WTC11 (cell line): ENCODE data around the gene TAPBPL. TPM values are rescaled to one million over a fixed set of nuclear protein-coding genes. Genes with fewer than 3 reads are reported as not detected.
A peak's percentile ranks its signal among the peaks of the same experiment; 100 is the strongest.

Experiments used
- ARID4B ChIP-seq: sonication (generic); formaldehyde crosslinking; IDR thresholded peaks from 2 replicates; pipeline ENCODE4 v1.8.0; 2023; ENCODE audit warnings: missing genetic modification reagents, mild to moderate bottlenecking, borderline replicate concordance
- ATF6 ChIP-seq: sonication (generic); formaldehyde crosslinking; IDR thresholded peaks from 2 replicates; pipeline ENCODE4 v1.8.1; 2023; ENCODE audit warnings: mild to moderate bottlenecking, missing genetic modification reagents
- CREM ChIP-seq: sonication (generic); formaldehyde crosslinking; IDR thresholded peaks from 2 replicates; pipeline ENCODE4 v1.8.1; 2022; ENCODE audit warnings: mild to moderate bottlenecking, missing genetic modification reagents, moderate library complexity
- ESRRA ChIP-seq: sonication (generic); formaldehyde crosslinking; IDR thresholded peaks from 2 replicates; pipeline ENCODE4 v1.8.1; 2022; ENCODE audit warnings: mild to moderate bottlenecking, missing genetic modification reagents, borderline replicate concordance
- HMGXB4 ChIP-seq: sonication (generic); formaldehyde crosslinking; IDR thresholded peaks from 2 replicates; pipeline ENCODE4 v1.8.1; 2023; ENCODE audit warnings: mild to moderate bottlenecking, moderate library complexity, missing genetic modification reagents
- JAZF1 ChIP-seq: fragments of 250-450 bp; sonication (Bioruptor Pico); IDR thresholded peaks from 2 replicates; pipeline ENCODE4 v1.9.0; 2021; ENCODE audit warnings: moderate library complexity, mild to moderate bottlenecking, inconsistent platforms
- NFATC4 ChIP-seq: fragments of 250-450 bp; sonication (Bioruptor Pico); IDR thresholded peaks from 2 replicates; pipeline ENCODE4 v1.9.0; 2021; ENCODE audit warnings: mild to moderate bottlenecking
- OVOL2 ChIP-seq: fragments of 250-450 bp; sonication (Bioruptor Pico); IDR thresholded peaks from 2 replicates; pipeline ENCODE4 v1.9.0; 2021; ENCODE audit warnings: mild to moderate bottlenecking, borderline replicate concordance
- SOX15 ChIP-seq: fragments of 250-450 bp; sonication (Bioruptor Pico); IDR thresholded peaks from 2 replicates; pipeline ENCODE4 v1.9.0; 2021; ENCODE audit warnings: mild to moderate bottlenecking
- STAT6 ChIP-seq: sonication (generic); formaldehyde crosslinking; conservative IDR thresholded peaks from 2 replicates; pipeline ENCODE4 v1.8.1; 2023; ENCODE audit warnings: mild to moderate bottlenecking, low read depth, missing genetic modification reagents, moderate library complexity
- TP53 ChIP-seq: sonication (generic); formaldehyde crosslinking; IDR thresholded peaks from 2 replicates; pipeline ENCODE4 v1.8.1; 2023; ENCODE audit warnings: mild to moderate bottlenecking, missing genetic modification reagents
- ZNF219 ChIP-seq: sonication (generic); formaldehyde crosslinking; IDR thresholded peaks from 2 replicates; pipeline ENCODE4 v1.8.0; 2023; ENCODE audit warnings: missing genetic modification reagents, mild to moderate bottlenecking, borderline replicate concordance
- ZNF232 ChIP-seq: sonication (generic); formaldehyde crosslinking; IDR thresholded peaks from 2 replicates; pipeline ENCODE4 v1.8.0; 2022; ENCODE audit warnings: mild to moderate bottlenecking, missing genetic modification reagents
- ZNF281 ChIP-seq: sonication (generic); formaldehyde crosslinking; IDR thresholded peaks from 2 replicates; pipeline ENCODE4 v1.8.0; 2023; ENCODE audit warnings: mild to moderate bottlenecking, missing genetic modification reagents
- ZNF317 ChIP-seq: sonication (generic); formaldehyde crosslinking; IDR thresholded peaks from 2 replicates; pipeline ENCODE4 v1.8.1; 2023; ENCODE audit warnings: low read depth, mild to moderate bottlenecking, moderate library complexity, missing genetic modification reagents, borderline replicate concordance
- ZNF423 ChIP-seq: fragments of 250-450 bp; sonication (Bioruptor Pico); IDR thresholded peaks from 2 replicates; pipeline ENCODE4 v2.1.2; 2022; ENCODE audit warnings: mild to moderate bottlenecking, moderate library complexity
- ZNF512 ChIP-seq: sonication (generic); formaldehyde crosslinking; IDR thresholded peaks from 2 replicates; pipeline ENCODE4 v1.8.1; 2022; ENCODE audit warnings: missing genetic modification reagents, borderline replicate concordance
- ZSCAN18 ChIP-seq: fragments of 250-450 bp; sonication (Bioruptor Pico); IDR thresholded peaks from 2 replicates; pipeline ENCODE4 v2.1.2; 2022; ENCODE audit warnings: mild to moderate bottlenecking, moderate library complexity
- total RNA-seq: library from RNA; stranded (reverse); gene quantifications from 3 replicates; pipeline ENCODE4 v1.2.3, GENCODE V29; 2021

The TAPBPL gene
- total RNA-seq, 1 experiment from 2014 or later = 1.3 TPM

GRCh38 chr12:6492838-6493496, 41.1 kb downstream of the TAPBPL start, which contains the start of gene MRPL51 (continued):
- TF ChIP-seq STAT6 (no peak), ZNF232 (CRISPR knock-in tag) (no peak), ZNF219 (CRISPR knock-in tag) (no peak), TP53 (no peak), ZSCAN18 (CRISPR knock-in tag) (no peak), NFATC4 (no peak), ESRRA (CRISPR knock-in tag) (no peak), JAZF1 (CRISPR knock-in tag) (no peak), ZNF512 (CRISPR knock-in tag) (no peak), ZNF281 (no peak), ATF6 (CRISPR knock-in tag) (no peak), CREM (CRISPR knock-in tag) (0 out of 2 replicates have a peak, but pooled peaks have one; percentile 70), HMGXB4 (CRISPR knock-in tag) (no peak), ZNF317 (no peak), ARID4B (peak; percentile 33; the same call in 1 of the 2 replicates), ZNF423 (CRISPR knock-in tag) (no peak), OVOL2 (CRISPR knock-in tag) (no peak), SOX15 (CRISPR knock-in tag) (no peak)
